ENCODE measurements around the gene ARL5A. TPM values are rescaled to one million over a fixed set of nuclear protein-coding genes. Genes with fewer than 3 reads are reported as not detected.
"Not testable (repeated sequence)": the region's sequence is repeated elsewhere in the genome, so short reads cannot be mapped to it uniquely, and the experiment has no call there.

ARL5A gene
- total RNA-seq, 6 donors from 2014 or later: 52.4 to 76.8 (median 54.9) TPM

- ATAC-seq (ENCODE audit: low FRiP score in 2 of 2) (no peak), DNase-seq (no peak)
- 83 to 90% methylated on average over 2 of the region's 2 CpGs for WGBS, 2 donors
- Histone ChIP-seq H3K27ac (no peak overlapping the region), H3K4me1 (no peaks in the 10 kb centered on the region), H3K9me3 (no peaks in the 10 kb centered on the region), H3K27me3 (no peaks in the 10 kb centered on the region), H3K36me3 (peaks cover 6 to 60% (median 12%) of the 10 kb centered on the region in 4 donors), H3K4me3 (no peak overlapping the region)
- TF ChIP-seq EP300 (IDR thresholded peaks at IDR 0.05): no peak
- no peak for TF ChIP-seq POLR2A (IDR thresholded peaks at IDR 0.05)
- no peak for TF ChIP-seq CTCF (IDR thresholded peaks at IDR 0.05)
- TF ChIP-seq POLR2AphosphoS5 (IDR thresholded peaks at IDR 0.05): no peak
Measured at GRCh38 chr2:151802315-151802714, 25.9 kb downstream of the ARL5A start.

GRCh38 chr2:151799886-151800292, 28.3 kb downstream of the ARL5A start:
- no peaks in the 10 kb centered on the region for H3K27me3 ChIP-seq
- H3K36me3 ChIP-seq: peaks cover 0 to 42% (median 4%) of the 10 kb centered on the region in 4 donors
- DNase-seq (no peak), ATAC-seq (ENCODE audit: low FRiP score in 2 of 2) (no peak)
- TF ChIP-seq POLR2AphosphoS5 (IDR thresholded peaks at IDR 0.05) (no peak), CTCF (IDR thresholded peaks at IDR 0.05) (no peak), POLR2A (IDR thresholded peaks at IDR 0.05) (no peak), EP300 (IDR thresholded peaks at IDR 0.05) (no peak)
- no peak overlapping the region for H3K4me3 ChIP-seq
- no peak overlapping the region for H3K27ac ChIP-seq
- 93% methylated on average over 3 of the region's 3 CpGs for WGBS, 2 donors
- H3K4me1 ChIP-seq: no peaks in the 10 kb centered on the region
- no peaks in the 10 kb centered on the region for H3K9me3 ChIP-seq

- DNase-seq (no peak), ATAC-seq (ENCODE audit: low FRiP score in 2 of 2) (no peak)
- Histone ChIP-seq H3K36me3 (peaks cover 0 to 21% (median 0%) of the 10 kb centered on the region in 4 donors), H3K27me3 (no peaks in the 10 kb centered on the region), H3K4me3 (no peak overlapping the region), H3K4me1 (no peaks in the 10 kb centered on the region), H3K27ac (no peak overlapping the region), H3K9me3 (no peaks in the 10 kb centered on the region)
- TF ChIP-seq POLR2A (IDR thresholded peaks at IDR 0.05) (no peak), EP300 (IDR thresholded peaks at IDR 0.05) (no peak), POLR2AphosphoS5 (IDR thresholded peaks at IDR 0.05) (no peak), CTCF (IDR thresholded peaks at IDR 0.05) (no peak)
- WGBS, 2 donors: 81 to 94% methylated on average over 2 of the region's 2 CpGs
Measured at GRCh38 chr2:151796774-151797173, 31.4 kb downstream of the ARL5A start.

GRCh38 chr2:151795646-151796240, 32.5 kb downstream of the ARL5A start:
- ATAC-seq (ENCODE audit: low FRiP score in 2 of 2) (no peak), DNase-seq (no peak)
- H3K4me3 ChIP-seq: no peak overlapping the region
- H3K9me3 ChIP-seq: no peaks in the 10 kb centered on the region
- WGBS, 2 donors: 66 to 68% methylated on average over 4 of the region's 4 CpGs
- TF ChIP-seq POLR2AphosphoS5 (IDR thresholded peaks at IDR 0.05) (no peak), POLR2A (IDR thresholded peaks at IDR 0.05) (no peak), EP300 (IDR thresholded peaks at IDR 0.05) (no peak), CTCF (IDR thresholded peaks at IDR 0.05) (no peak)
- no peaks in the 10 kb centered on the region for H3K4me1 ChIP-seq
- no peaks in the 10 kb centered on the region for H3K27me3 ChIP-seq
- H3K27ac ChIP-seq: no peak overlapping the region
- H3K36me3 ChIP-seq: peaks cover 0 to 16% (median 0%) of the 10 kb centered on the region in 4 donors

GRCh38 chr2:151794422-151794821, 33.8 kb downstream of the ARL5A start:
- not testable (repeated sequence) for ATAC-seq (ENCODE audit: low FRiP score in 2 of 2); H3K27me3 ChIP-seq; H3K4me1 ChIP-seq; DNase-seq; H3K9me3 ChIP-seq; H3K27ac ChIP-seq; H3K4me3 ChIP-seq; H3K36me3 ChIP-seq
- 95 to 97% methylated on average over 6 of the region's 6 CpGs for WGBS, 2 donors

Measured in upper lobe of left lung (tissue), 6 donors.